ENCODE results near the gene EIF4G3.
"Not testable (repeated sequence)": the region's sequence is repeated elsewhere in the genome, so short reads cannot be mapped to it uniquely, and the experiment has no call there.

Gene EIF4G3

DNA sequence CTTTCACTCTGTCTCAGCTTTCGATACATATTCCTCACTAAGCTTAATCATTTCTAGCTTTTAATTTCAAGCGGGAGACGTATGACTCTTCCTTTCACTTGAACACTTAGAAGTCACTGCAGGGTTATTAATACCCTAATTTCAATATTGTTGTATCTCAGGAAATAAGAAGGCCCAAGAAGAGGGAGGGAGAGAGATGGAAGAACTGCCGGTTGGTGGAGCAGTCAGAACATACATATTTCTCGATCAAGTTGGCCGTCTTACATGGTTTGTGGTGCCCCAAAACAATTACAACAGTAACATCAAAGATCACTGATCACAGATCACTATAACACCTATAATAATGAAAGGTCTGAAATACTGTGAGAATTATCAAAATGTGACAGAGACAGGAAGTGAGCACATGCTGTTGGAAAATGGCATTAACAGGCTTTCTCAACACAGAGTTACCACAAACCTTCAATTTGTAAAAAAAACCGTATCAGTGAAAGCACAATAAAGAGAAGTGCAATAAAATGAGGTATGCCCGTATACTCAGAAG lies 244.2 kb downstream of the EIF4G3 start:
- TF ChIP-seq, protein P1, sequence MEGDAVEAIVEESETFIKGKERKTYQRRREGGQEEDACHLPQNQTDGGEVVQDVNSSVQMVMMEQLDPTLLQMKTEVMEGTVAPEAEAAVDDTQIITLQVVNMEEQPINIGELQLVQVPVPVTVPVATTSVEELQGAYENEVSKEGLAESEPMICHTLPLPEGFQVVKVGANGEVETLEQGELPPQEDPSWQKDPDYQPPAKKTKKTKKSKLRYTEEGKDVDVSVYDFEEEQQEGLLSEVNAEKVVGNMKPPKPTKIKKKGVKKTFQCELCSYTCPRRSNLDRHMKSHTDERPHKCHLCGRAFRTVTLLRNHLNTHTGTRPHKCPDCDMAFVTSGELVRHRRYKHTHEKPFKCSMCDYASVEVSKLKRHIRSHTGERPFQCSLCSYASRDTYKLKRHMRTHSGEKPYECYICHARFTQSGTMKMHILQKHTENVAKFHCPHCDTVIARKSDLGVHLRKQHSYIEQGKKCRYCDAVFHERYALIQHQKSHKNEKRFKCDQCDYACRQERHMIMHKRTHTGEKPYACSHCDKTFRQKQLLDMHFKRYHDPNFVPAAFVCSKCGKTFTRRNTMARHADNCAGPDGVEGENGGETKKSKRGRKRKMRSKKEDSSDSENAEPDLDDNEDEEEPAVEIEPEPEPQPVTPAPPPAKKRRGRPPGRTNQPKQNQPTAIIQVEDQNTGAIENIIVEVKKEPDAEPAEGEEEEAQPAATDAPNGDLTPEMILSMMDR (IDR thresholded peaks at IDR 0.05; ENCODE audit: borderline replicate concordance, insufficient read depth, low read depth, low read length) = no peak
- H3K4me3 ChIP-seq (ENCODE audit: low read depth, low read length) = no peak overlapping the region

DNA sequence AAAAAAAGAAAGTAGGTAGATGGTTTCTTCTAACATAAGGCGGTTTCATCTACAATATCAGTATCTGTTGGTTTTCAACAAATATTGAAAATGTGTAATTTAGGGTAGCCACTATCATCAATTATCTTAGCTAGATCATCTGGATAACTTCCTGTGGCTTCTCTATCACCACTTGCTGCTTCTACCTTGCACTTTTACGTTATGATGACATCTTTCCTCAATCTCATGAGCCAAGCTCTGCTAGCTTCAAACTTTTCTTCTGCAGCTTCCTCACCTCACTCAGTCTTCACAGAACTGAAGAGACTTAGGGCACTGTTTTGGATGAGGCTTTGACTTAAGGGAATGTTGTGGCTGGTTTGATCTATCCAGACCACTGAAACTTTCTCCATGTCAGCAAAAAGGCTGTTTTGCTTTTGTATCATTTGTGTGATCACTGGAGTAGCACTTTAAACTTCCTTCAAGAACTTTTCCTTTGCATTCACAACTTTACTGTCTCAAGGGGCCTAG lies 244.7 kb downstream of the EIF4G3 start:
- TF ChIP-seq, protein P1 (IDR thresholded peaks at IDR 0.05; ENCODE audit: borderline replicate concordance, insufficient read depth, low read depth, low read length) = no peak
- no peak overlapping the region for H3K4me3 ChIP-seq (ENCODE audit: low read depth, low read length)

DNA sequence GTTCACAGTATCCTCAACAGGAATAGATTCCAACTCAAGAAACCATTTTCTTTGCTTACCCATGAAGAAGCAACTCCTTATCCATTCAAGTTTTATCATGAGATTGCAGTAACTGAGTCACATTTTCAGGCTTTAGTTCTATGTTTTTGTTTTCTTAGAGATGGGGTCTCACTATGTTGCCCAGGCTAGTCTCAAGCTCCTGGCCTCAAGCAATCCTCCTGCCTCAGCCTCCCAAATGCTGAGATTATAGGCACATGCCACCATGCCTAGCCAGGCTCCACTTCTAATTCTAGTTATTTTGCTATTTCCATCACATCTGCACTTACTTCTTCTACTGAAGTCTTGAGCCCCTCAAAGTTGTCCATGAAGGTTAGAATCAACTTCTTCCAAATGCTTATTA lies 246.3 kb downstream of the EIF4G3 start:
- TF ChIP-seq, protein P1 (IDR thresholded peaks at IDR 0.05; ENCODE audit: borderline replicate concordance, insufficient read depth, low read depth, low read length) = no peak
- H3K4me3 ChIP-seq (ENCODE audit: low read depth, low read length) = no peak overlapping the region

DNA sequence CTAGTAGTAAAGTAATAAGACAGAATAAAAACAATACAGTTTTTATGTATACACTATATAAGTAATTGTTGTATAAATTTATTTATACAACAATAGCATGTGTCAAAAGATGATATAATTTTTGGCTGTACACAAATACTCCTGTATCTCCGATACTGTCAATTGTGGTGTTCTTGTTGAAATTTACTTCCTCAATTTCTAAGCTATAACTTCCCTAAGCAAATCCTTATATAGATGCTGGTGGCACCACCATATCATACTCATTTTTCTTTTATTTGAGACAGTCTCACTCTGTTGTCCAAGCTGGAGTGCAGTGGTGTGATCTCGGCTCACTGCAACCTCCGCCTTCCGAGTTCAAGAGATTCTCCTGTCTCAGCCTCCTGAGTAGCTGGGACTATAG lies 248.6 kb downstream of the EIF4G3 start:
- no peak overlapping the region for H3K4me3 ChIP-seq (ENCODE audit: low read depth, low read length)
- TF ChIP-seq, protein P1 (IDR thresholded peaks at IDR 0.05; ENCODE audit: borderline replicate concordance, insufficient read depth, low read depth, low read length) = no peak

DNA sequence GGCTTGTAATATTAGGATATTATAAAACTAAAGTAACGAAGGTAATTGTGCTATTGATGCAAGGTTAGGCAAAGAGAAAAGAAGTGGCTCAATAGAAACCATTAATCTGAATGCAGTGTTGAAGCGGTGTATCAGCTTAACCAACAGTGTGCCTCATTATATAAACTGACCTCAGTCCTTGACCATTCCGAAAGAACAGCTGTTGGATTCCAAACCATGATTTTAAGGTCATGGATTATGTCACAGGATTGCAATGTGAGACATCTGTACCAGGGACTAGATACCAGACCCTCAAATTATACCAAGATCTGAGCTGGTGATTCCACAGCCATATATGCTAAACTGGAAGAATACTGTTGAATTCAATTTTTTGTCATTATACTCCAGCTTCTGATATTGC lies 255.4 kb downstream of the EIF4G3 start:
- H3K4me3 ChIP-seq (ENCODE audit: low read depth, low read length) = no peak overlapping the region
- TF ChIP-seq, protein P1 (IDR thresholded peaks at IDR 0.05; ENCODE audit: borderline replicate concordance, insufficient read depth, low read depth, low read length) = no peak

DNA sequence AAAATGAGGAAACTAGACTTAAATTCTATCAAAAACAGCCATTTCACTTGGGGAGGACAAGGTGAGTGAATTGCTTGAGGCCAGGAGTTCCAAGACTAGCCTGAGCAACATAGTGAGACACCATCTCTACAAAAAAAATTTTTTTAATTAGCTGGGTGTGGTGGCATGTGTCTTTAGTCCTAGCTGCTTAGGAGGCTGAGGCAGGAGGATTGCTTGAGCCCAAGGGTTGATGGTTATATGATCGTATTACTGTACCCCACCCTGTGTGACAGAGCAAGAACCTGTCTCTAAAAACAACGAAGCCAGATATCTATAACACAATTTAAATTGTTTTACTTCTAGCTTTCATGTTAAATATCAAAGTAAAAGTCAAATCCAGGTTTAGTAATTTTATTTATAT lies 263.5 kb downstream of the EIF4G3 start:
- no peak overlapping the region for H3K4me3 ChIP-seq (ENCODE audit: low read depth, low read length)
- TF ChIP-seq, protein P1 (IDR thresholded peaks at IDR 0.05; ENCODE audit: borderline replicate concordance, insufficient read depth, low read depth, low read length) = no peak

DNA sequence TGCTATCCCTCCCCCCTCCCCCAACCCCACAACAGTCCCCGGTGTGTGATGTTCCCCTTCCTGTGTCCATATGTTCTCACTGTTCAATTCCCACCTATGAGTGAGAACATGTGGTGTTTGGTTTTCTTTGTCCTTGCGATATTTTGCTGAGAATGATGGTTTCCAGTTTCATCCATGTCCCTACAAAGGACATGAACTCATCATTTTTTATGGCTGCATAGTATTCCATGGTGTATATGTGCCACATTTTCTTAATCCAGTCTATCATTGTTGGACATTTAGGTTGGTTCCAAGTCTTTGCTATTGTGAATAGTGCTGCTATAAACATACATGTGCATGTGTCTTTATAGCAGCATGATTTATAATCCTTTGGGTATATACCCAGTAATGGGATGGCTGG lies 269.2 kb downstream of the EIF4G3 start:
- not testable (repeated sequence) for H3K4me3 ChIP-seq (ENCODE audit: low read depth, low read length)

DNA sequence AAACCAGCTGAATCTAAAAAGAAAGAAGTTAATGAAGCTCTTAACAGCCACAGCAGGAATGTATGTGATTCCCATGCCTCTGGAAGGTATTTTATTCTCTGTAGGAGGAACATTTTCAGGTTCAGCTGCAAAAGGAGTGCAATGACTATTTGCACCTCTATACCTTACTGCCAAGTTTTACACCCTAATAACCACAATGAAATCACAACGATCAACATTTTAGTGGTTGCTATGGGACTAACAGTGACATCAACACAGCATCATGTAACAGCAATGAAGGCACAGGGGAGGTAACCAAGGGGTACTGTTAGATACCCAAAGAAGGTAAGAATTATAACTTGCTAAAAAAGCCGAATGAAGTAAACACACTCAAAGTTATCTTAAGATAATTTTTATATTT lies 273.3 kb downstream of the EIF4G3 start:
- TF ChIP-seq, protein P1 (IDR thresholded peaks at IDR 0.05; ENCODE audit: borderline replicate concordance, insufficient read depth, low read depth, low read length) = no peak
- no peak overlapping the region for H3K4me3 ChIP-seq (ENCODE audit: low read depth, low read length)
